Measurements from ENCODE around the gene ITIH1.

DNA sequence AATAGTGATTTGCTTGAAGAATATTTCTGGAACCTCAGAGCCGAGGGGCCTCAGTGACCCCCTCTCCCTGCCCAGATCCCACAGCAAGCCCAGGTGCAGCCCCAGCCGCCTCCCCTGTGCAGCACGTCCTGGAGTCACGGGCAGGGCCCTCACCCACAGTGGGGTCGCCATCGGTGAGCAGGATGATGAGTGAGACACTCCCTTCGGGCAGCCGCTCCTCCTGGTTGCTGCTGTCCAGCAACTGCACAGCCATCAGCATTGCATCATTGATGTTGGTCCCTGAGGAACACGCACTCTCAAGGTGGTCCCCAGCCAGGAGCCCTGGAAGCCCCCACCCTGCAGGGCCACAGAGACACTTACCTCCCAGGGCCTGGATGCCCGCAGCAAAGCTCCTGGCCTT lies 46.6 kb downstream of the ITIH1 start:
- TF ChIP-seq EZH2phosphoT487 (IDR thresholded peaks at IDR 0.05; ENCODE audit: insufficient read depth, low read depth) (no peak), EZH2 (IDR thresholded peaks at IDR 0.05; ENCODE audit: insufficient read depth, poor library complexity, severe bottlenecking) (no peak)

Measured in GM23248 (cell line).